Epithelial cell of esophagus (primary cell): ENCODE data around the gene YIF1A.

Experiments used
- DNase-seq: peaks from one replicate; pipeline ENCODE4 v3.0.0; 2010; ENCODE audit warnings: low read depth
- H3K4me3 ChIP-seq: 2 replicates; pipeline ENCODE4 v1.5.1; 2011; ENCODE audit warnings: mild to moderate bottlenecking, low read length, control low read depth
- CTCF ChIP-seq: IDR thresholded peaks from 2 replicates; pipeline ENCODE4 v1.5.1; 2011; ENCODE audit warnings: low read depth, mild to moderate bottlenecking, low read length, control low read depth, inconsistent platforms; ENCODE audit not compliant: insufficient read depth; ENCODE audit errors: missing control alignments

Gene YIF1A

DNA sequence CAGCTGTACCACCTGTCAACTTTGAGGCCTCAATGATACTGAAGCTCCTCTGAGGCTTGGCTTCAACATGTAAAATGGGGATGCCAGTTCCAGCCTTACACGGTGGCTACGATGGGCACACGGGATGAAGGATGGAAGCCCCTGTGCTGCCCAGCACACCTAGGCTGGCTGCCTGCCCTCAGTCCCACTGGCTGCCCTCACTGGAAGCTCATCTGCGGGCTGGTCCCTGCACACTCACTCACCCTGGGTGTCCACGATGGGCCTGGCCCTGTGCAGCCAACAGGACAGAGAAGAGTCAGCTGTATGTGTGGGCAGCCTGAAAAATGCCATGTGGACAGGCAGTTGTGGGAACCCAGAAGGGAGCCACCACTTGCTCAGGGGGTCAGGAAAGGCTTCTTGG lies 2.2 kb downstream of the YIF1A start:
- TF ChIP-seq CTCF = no peak
- no peak for DNase-seq
- H3K4me3 ChIP-seq = no peak overlapping the region

GRCh38 chr11:66285250-66285947 lies 3.5 kb downstream of the YIF1A start:
- no peak for TF ChIP-seq CTCF
- no peak overlapping the region for H3K4me3 ChIP-seq
- DNase-seq = no peak

- DNase-seq = no peak
- H3K4me3 ChIP-seq = no peak overlapping the region
- no peak for TF ChIP-seq CTCF
Observed at GRCh38 chr11:66284526-66285078, 4.3 kb downstream of the YIF1A start.

DNA sequence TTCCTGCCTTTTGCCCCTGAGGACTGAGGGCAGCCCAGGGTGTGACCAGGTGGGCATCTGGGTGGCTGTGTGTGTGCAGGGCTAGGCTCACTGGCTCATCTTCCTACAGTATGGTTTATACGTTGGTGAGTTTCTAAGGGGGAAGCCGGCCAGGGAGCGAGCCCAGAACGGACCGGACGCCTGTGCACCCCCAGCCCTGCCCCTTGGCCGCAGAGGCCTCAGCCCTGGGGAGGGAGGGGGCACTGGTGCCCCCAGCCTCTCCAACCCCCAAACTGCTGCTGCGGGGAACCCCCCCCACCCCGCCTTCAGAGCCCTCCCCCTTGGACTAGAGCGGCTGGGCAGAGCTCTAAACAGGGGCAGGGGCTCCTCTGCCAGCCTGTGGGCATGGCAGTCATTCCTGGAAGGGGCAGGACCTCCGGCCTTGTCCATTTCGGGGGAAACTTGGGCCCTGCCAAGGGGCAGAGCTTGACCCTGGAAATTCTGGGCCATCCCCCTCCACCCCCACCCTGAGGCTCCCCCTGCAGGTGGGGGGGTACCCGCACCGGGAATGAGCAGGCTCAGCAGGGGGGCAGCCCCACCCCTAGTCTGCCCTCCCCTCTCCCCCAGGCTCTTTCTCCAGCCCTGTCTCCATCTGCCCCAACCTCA lies 5.4 kb downstream of the YIF1A start:
- no peak for TF ChIP-seq CTCF
- DNase-seq = no peak
- no peak overlapping the region for H3K4me3 ChIP-seq

GRCh38 chr11:66282468-66283455 lies 6.2 kb downstream of the YIF1A start:
- peak; percentile 84 for TF ChIP-seq CTCF
- DNase-seq = peak; percentile 95
- no peak overlapping the region for H3K4me3 ChIP-seq

DNA sequence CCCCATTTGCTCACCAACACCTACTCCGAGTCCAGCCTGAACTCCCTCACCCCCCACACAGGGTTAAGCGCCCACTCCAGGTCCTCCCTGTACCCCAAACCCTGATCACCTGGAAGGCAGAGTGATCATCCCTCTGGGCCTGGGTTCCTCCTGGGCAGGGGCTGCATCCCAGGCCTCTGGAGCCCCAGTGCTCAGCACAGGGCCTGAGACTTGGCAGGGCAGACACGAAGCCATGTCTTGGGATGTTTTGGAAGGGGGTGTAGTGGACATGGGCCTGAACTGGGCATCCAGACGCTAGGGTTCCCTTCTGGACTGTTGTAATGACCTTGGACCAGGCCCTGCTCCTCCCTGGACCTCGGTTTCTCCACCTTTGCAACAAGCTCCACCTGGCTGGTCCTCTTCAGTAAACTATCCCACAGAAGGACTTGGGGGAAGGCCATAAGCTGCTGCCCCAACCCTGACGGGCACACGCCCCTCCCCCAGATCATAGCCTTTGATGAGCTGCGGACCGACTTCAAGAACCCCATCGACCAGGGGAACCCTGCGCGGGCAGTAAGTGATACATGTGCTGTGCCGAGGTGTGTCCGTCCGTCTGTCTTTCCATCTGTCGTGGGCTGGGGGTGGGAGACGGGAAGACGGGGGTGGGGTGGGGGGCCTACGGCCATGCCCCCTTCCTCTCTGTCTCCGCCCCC lies 7.0 kb downstream of the YIF1A start:
- no peak for DNase-seq
- H3K4me3 ChIP-seq = no peak overlapping the region
- no peak for TF ChIP-seq CTCF
